Measurements from ENCODE around the gene CLEC1B. TPM values are rescaled to one million over a fixed set of nuclear protein-coding genes. Genes with fewer than 3 reads are reported as not detected.
A peak's percentile ranks its signal among the peaks of the same experiment; 100 is the strongest.
"Not testable (repeated sequence)": the region's sequence is repeated elsewhere in the genome, so short reads cannot be mapped to it uniquely, and the experiment has no call there.

Gene CLEC1B
- not detected in 2 replicates for total RNA-seq (2014; rRNA removed; shearing (Covaris generic))
- not detected in 2 replicates for polyA plus RNA-seq (2014; cell fraction: nucleus; rRNA removed)

DNA sequence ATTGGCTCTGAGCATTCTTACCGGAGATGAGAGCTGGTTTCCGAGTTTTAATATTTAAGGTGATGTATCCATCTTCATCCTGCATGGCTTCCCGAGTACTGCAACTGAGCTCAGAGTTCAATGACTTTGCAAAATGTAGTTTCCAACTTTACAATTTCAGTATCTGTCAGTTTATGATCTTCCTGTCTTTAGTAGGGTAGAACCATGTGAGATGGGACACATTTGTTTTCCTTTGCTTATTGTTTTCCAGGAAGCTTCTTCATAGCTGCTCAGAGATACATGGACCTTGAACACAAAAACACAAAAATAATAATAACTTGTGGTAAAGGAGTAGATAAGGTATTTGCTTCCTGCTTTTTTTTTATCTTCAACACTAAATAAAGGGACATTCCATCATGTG, at the start of gene CLEC1B:
Gene CLEC1B (minus strand): TSS at position 106 of the 400 bp plus-strand sequence. CDS start 21 bp downstream, at position 85.
- no peak for DNase-seq (ENCODE audit: extremely low read depth, low read depth)

GRCh38 chr12:10048526-10048925, 49.6 kb upstream of the CLEC1B start:
- no peak for DNase-seq (ENCODE audit: extremely low read depth, low read depth)

GRCh38 chr12:10042167-10042566, 43.2 kb upstream of the CLEC1B start:
- no peak for DNase-seq (ENCODE audit: extremely low read depth, low read depth)

DNA sequence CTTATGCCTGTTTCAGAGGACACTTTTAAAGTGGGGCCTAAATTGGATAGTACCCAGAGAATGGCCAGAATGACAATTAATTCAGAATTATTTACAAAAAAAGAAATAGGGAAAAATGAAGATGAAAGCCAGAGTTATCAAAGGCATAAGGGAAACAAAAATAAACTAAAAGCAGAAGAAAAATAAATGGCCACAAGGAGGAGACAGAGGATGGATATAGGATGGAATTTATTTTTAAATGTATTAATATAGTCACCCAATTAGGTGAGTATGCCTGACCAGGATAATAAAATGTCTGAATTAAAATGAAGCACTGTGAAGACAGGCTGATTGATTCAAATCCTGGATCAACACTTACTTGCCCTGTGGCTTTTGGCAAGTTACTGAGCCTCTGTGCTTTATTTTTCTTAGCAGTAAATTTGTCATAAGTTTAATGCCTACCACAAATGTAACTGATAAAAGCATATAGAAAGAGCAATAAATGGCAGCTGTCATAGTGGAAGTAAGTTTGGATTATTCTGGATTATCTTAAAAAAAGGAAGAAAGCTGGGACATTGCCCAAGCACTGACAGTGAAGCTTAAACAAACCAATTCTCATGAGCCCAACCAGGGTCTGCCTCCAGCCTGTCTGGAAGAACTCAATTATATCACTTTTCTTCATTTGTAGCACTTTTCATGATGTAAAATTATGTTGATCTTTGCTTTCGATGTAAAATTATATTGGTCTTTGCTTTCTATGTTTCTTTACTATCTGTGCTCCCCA, 35.0 kb upstream of the CLEC1B start:
- DNase-seq (ENCODE audit: extremely low read depth, low read depth), result no peak

- no peak for DNase-seq (ENCODE audit: extremely low read depth, low read depth)
Measured at GRCh38 chr12:10031771-10032175, 32.9 kb upstream of the CLEC1B start.

DNA sequence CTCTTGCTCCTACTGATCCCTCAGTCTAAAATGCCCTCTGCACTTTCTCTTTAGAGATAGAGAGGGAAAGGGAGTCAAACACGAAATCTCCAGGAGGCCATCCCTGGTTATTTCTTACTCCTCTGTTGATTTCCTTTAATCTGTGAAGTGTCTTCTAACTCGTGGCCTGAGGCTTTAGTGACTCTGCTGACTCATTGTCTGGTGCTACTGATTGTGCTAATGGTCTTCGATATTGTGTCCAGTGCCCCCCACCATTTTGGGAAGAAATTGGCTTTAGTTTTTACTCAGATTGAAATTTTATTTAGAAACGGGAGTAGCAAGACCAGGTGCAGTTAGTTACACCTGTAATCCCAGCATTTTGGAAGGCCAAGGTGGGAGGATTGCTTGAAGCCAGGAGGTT, 32.4 kb upstream of the CLEC1B start:
- DNase-seq (ENCODE audit: extremely low read depth, low read depth), result no peak

- no peak for DNase-seq (ENCODE audit: extremely low read depth, low read depth)
Measured at GRCh38 chr12:10030446-10030845, 31.5 kb upstream of the CLEC1B start, which contains the start of gene CLEC9A. TSS of gene CLEC9A (plus strand) at chr12:10030682. CDS start at chr12:10052688, 22,006 bp downstream.

DNA sequence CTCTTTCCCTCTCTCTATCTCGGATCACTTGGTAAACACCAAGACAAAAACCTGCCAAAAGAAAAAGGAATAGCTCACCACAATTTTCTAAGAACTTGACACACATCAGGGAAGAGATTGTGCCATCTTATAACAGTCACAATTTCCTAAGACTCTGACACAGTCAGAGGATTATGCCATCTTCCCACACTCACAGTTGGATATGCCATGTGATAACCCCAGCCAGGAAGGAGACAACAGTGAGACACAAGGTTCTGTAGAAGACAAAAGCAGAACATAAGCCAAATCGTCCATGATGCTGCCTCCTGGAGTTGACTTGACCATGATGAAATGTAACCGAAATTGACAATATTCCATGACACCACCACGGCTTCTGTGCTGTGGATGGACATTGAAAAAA, 28.8 kb upstream of the CLEC1B start:
- DNase-seq (ENCODE audit: extremely low read depth, low read depth), result peak; percentile 2

DNA sequence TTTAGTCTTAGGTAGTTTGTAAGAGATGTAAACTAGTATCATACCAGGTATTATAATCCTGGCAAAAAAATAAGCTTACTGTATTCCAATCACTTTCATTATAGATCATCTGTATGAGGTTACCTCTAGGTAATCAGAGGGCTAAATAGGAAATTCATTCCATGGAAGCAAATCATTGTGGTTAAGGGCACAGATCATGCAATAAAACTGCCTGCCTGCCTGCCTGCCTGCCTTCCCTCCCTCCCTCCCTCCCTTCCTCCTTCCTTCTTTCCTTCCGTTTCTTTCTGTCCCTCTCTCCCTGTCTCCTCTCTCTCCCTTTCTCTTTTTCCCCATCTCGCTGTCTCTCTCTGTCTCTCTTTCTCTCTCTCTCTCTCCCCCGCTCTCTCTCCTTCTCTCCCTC, 28.4 kb upstream of the CLEC1B start:
- no peak for DNase-seq (ENCODE audit: extremely low read depth, low read depth)

DNA sequence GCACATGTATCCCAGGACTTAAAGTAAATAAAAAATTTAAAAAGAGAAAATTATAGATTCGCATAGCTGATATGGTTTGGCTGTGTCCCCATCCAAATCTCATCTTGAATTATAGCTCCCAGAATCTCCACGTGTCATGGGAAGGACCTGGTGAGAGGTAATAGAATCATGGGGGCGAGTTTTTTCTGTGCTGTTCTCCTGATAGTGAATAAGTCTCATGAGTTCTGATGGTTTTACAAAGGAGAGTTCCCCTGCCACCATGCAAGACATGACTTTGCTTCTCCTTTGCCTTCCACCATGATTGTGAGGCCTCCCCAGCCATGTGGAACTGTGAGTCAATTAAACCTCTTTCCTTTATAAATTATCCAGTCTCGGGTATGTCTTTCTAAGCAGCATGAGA, 27.7 kb upstream of the CLEC1B start:
- not testable (repeated sequence) for DNase-seq (ENCODE audit: extremely low read depth, low read depth)

- no peak for DNase-seq (ENCODE audit: extremely low read depth, low read depth)
Measured at GRCh38 chr12:10025236-10025635, 26.3 kb upstream of the CLEC1B start.

GRCh38 chr12:10021342-10021741, 22.4 kb upstream of the CLEC1B start:
- DNase-seq (ENCODE audit: extremely low read depth, low read depth), result no peak

GRCh38 chr12:10018386-10018785, 19.5 kb upstream of the CLEC1B start:
- no peak for DNase-seq (ENCODE audit: extremely low read depth, low read depth)

DNA sequence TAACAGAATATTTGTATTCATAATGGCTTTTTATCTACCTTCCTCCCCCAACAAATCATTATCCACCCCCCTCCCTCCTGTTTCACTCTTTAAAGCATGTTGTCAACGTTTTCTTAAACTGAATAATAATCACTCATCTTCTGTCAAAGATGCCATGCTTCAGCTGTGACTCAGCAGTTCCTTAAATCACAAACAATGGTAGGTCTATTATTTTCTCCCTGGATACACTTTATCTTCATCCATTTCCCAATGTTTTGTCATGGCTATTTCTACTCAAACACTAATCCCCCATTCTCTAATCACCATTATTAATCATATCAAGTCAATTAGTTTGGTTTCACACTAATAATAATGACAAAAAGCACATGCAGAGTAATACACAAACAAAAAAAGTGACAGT, 18.0 kb upstream of the CLEC1B start:
- DNase-seq (ENCODE audit: extremely low read depth, low read depth), result no peak

GRCh38 chr12:10015450-10015849, 16.5 kb upstream of the CLEC1B start:
- no peak for DNase-seq (ENCODE audit: extremely low read depth, low read depth)

DNA sequence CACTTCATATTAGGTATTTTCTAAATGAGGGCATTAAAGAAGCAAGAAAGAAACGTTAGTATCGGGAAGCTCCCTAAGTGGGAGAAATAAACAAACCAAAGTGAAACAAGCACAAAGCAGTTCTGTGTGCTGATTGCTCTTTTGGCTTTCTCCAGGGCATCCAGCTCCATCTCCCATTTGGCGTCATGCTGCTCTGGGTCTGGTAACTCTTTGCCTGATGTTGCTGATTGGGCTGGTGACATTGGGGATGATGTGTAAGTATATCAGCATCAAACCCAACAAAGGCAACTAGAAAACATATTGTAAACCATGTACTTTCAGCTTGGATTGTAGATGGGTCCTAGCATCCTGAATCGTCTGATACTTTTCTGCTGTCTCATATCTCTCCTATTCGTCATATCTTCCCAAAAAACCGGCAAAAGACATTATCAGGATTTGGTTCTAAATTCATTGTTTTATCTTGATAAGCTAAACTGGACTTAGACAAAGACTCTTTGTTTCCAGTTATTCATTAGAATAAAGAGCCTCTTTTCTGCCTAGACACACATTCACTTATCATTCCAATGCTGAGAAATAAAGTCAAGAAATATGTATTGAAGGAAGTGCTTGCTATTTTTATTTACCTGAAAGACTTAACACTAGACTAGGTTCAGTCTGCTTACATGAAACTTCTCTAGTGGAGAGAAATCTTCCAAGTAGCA, 13.9 kb upstream of the CLEC1B start:
- no peak for DNase-seq (ENCODE audit: extremely low read depth, low read depth)

GRCh38 chr12:10001171-10001776, 2.4 kb upstream of the CLEC1B start:
- no peak for DNase-seq (ENCODE audit: extremely low read depth, low read depth)

DNA sequence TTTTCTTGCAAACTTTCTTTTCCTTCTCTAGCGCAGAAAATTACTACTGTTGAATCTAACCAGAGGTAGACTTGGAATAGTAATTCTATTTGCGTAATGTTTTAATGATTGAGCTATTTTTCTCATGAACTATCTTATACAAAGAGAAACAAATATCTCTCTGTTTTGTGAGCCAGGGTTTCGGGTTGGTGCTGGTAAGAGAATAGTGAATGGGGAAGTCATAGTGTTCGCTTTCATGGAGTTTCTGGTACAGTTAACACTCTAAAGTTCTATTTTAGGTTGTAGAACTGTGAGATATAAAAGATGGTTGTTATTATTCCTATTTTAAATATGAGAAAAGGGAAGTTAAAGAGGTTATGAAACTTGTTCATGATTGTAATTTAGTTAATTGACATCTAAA, 6.6 kb downstream of the CLEC1B start:
- no peak for DNase-seq (ENCODE audit: extremely low read depth, low read depth)

DNA sequence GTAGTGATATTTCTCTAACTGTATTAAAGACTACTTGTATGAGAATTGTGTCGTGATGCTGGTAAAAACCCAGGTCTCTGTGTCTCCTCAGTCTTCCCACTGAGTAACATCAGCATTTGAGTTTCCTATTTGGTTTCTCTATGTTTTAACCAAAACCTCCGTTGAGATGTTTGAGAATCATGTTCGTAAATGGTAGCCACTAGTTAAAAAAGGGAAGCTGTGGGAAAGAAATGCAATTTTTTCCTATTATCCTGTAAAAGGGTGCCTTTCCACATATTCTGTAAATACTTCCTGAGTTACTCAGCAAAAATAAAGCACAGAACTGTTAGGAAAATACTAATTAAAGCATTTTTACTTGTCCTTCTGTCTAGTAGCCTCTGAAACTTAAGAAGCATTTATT, 7.0 kb downstream of the CLEC1B start:
- no peak for DNase-seq (ENCODE audit: extremely low read depth, low read depth)

DNA sequence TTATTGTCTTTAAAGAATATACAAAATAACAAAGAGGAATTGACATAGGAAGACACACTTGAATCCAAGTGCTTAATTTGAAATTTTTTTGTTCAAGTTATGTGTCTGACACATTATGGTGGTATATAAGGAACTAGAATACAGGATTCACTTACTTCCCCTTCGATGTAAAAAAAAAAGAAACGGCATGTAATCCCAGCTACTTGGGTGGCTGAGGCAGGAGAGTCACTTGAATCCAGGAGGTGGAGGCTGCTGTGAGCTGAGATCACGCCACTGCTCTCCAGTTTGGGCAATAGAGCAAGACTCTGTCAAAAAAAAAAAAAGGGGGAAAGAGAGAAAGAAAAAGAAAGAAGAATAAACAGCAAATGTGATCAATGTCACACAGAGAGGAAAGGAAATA, 18.8 kb downstream of the CLEC1B start:
- DNase-seq (ENCODE audit: extremely low read depth, low read depth), result no peak

DNA sequence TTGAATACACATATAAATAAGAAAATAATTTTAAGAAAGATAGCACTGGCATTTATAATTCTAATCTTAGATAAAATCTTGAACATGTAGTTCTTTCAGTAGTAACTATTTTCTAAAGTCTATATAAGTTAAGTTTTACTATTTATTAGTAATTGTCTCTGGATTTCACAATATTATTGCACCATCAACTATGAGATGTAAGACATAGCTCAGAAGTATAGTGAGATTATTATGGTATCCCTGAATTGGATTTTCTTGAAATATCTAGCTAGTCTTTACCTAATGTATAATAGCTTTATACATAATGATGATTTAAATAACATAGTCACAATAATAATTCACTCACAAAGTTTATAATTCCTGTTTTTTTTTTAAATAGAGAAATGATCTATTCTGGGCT, 21.0 kb downstream of the CLEC1B start:
- DNase-seq (ENCODE audit: extremely low read depth, low read depth), result no peak

GRCh38 chr12:9976626-9977025, 22.3 kb downstream of the CLEC1B start:
- DNase-seq (ENCODE audit: extremely low read depth, low read depth), result not testable (repeated sequence)
